H9 (cell line): ENCODE results near the gene PGBD5. TPM values are rescaled to one million over a fixed set of nuclear protein-coding genes. Genes with fewer than 3 reads are reported as not detected.

Source experiments
- DNase-seq: peaks from one replicate; pipeline ENCODE4 v3.0.0-alpha.2; 2017
- H2AFZ ChIP-seq: one replicate; pipeline ENCODE4 v1.6.1; 2013; ENCODE audit warnings: mild to moderate bottlenecking, low read length, control low read depth, moderate library complexity
- H2AK5ac ChIP-seq: 2 replicates; pipeline ENCODE4 v1.6.1; 2013; ENCODE audit warnings: low read length, control low read depth, mixed read lengths; ENCODE audit not compliant: insufficient read length
- H2BK120ac ChIP-seq: one replicate; pipeline ENCODE4 v1.6.1; 2013; ENCODE audit warnings: low read depth, mild to moderate bottlenecking, low read length, control low read depth, inconsistent platforms; ENCODE audit not compliant: poor library complexity, severe bottlenecking
- H2BK12ac ChIP-seq: 2 replicates; pipeline ENCODE4 v1.6.1; 2013; ENCODE audit warnings: low read length, control low read depth, mixed read lengths, low read depth; ENCODE audit not compliant: insufficient read length
- H2BK15ac ChIP-seq: 2 replicates; pipeline ENCODE4 v1.6.1; 2013; ENCODE audit warnings: low read depth, low read length, control low read depth
- H2BK20ac ChIP-seq: one replicate; pipeline ENCODE4 v1.6.1; 2013; ENCODE audit warnings: low read depth, mild to moderate bottlenecking, low read length, control low read depth, inconsistent platforms; ENCODE audit not compliant: poor library complexity, severe bottlenecking
- H2BK5ac ChIP-seq: 2 replicates; pipeline ENCODE4 v1.6.1; 2013; ENCODE audit warnings: low read length, control low read depth, mixed read lengths; ENCODE audit not compliant: insufficient read length
- H3K14ac ChIP-seq: 2 replicates; pipeline ENCODE4 v1.6.1; 2013; ENCODE audit warnings: low read length, control low read depth; ENCODE audit not compliant: insufficient read depth
- H3K18ac ChIP-seq: 2 replicates; pipeline ENCODE4 v1.6.1; 2013; ENCODE audit warnings: low read depth, mild to moderate bottlenecking, mixed read lengths, low read length, control low read depth; ENCODE audit not compliant: insufficient read length
- H3K23ac ChIP-seq: 2 replicates; pipeline ENCODE4 v1.6.1; 2013; ENCODE audit warnings: low read length, control low read depth, mixed read lengths, low read depth; ENCODE audit not compliant: insufficient read length
- H3K23me2 ChIP-seq: 2 replicates; pipeline ENCODE4 v1.6.1; 2013; ENCODE audit warnings: low read depth, mild to moderate bottlenecking, mixed read lengths, low read length, control low read depth; ENCODE audit not compliant: insufficient read length, poor library complexity, severe bottlenecking
- H3K27ac ChIP-seq: 2 replicates; pipeline ENCODE4 v1.5.1; 2013; ENCODE audit warnings: low read length, control low read depth, mixed read lengths, low read depth; ENCODE audit not compliant: insufficient read length
- H3K27me3 ChIP-seq: 2 replicates; pipeline ENCODE4 v1.6.1; 2013; ENCODE audit warnings: low read length, control low read depth, inconsistent platforms; ENCODE audit not compliant: insufficient read depth
- H3K4ac ChIP-seq: 2 replicates; pipeline ENCODE4 v1.6.1; 2013; ENCODE audit warnings: low read depth, mild to moderate bottlenecking, control low read depth, inconsistent platforms, low read length, moderate library complexity
- H3K4me1 ChIP-seq: 2 replicates; pipeline ENCODE4 v1.6.1; 2013; ENCODE audit warnings: low read length, control low read depth, inconsistent platforms; ENCODE audit not compliant: insufficient read depth
- H3K4me2 ChIP-seq: 2 replicates; pipeline ENCODE4 v1.6.1; 2013; ENCODE audit warnings: low read length, control low read depth, mixed read lengths; ENCODE audit not compliant: insufficient read length, insufficient read depth
- H3K56ac ChIP-seq: 2 replicates; pipeline ENCODE4 v1.6.1; 2013; ENCODE audit warnings: low read depth, mild to moderate bottlenecking, mixed read lengths, low read length, control low read depth; ENCODE audit not compliant: insufficient read length
- H3K79me1 ChIP-seq: 2 replicates; pipeline ENCODE4 v1.6.1; 2013; ENCODE audit warnings: low read depth, mild to moderate bottlenecking, moderate library complexity, low read length, control low read depth, inconsistent platforms; ENCODE audit not compliant: insufficient read depth, poor library complexity, severe bottlenecking
- H3K79me2 ChIP-seq: 2 replicates; pipeline ENCODE4 v1.6.1; 2013; ENCODE audit warnings: low read length, control low read depth, inconsistent platforms; ENCODE audit not compliant: insufficient read depth
- H3K9ac ChIP-seq: 2 replicates; pipeline ENCODE4 v1.6.1; 2013; ENCODE audit warnings: low read length, control low read depth, mixed read lengths; ENCODE audit not compliant: insufficient read length; ENCODE audit errors: extremely low read depth
- H3K9me3 ChIP-seq: one replicate; pipeline ENCODE4 v1.6.1; 2013; ENCODE audit warnings: low read depth, low read length, inconsistent platforms; ENCODE audit not compliant: control insufficient read depth
- H3T11ph ChIP-seq: one replicate; pipeline ENCODE4 v1.6.1; 2013; ENCODE audit warnings: mild to moderate bottlenecking, low read length, control low read depth, inconsistent platforms
- H4K20me1 ChIP-seq: one replicate; pipeline ENCODE4 v1.6.1; 2013; ENCODE audit not compliant: control insufficient read depth, insufficient read length, insufficient read depth
- H4K5ac ChIP-seq: 2 replicates; pipeline ENCODE4 v1.6.1; 2013; ENCODE audit warnings: low read depth, mild to moderate bottlenecking, mixed read lengths, low read length, control low read depth; ENCODE audit not compliant: insufficient read length
- H4K8ac ChIP-seq: replicated peaks from 2 replicates; pipeline ENCODE4 v1.6.1; 2013; ENCODE audit warnings: low read length, control low read depth, mixed read lengths, low read depth; ENCODE audit not compliant: insufficient read length
- H4K91ac ChIP-seq: 2 replicates; pipeline ENCODE4 v1.6.1; 2013; ENCODE audit warnings: low read depth, mild to moderate bottlenecking, moderate library complexity, mixed read lengths, low read length, control low read depth; ENCODE audit not compliant: insufficient read length
- H3K27ac Mint-ChIP-seq, 3 experiments: 2 replicates in 2 of 3; 3 replicates in 1 of 3; pipeline ENCODE4 v1.8.0; 2020 to 2021; ENCODE audit warnings: mixed read lengths in 3 of 3, mild to moderate bottlenecking in 1 of 3, moderate library complexity in 1 of 3
- H3K27me3 Mint-ChIP-seq: 2 replicates; pipeline ENCODE4 v1.8.0; 2021; ENCODE audit warnings: low read depth, mild to moderate bottlenecking, moderate library complexity, mixed read lengths
- H3K36me3 Mint-ChIP-seq, 3 experiments: 2 replicates in 2 of 3; 3 replicates in 1 of 3; pipeline ENCODE4 v1.8.0; 2020 to 2021; ENCODE audit warnings: low read depth in 3 of 3, mixed read lengths in 3 of 3; ENCODE audit not compliant: insufficient read depth in 1 of 3
- H3K4me1 Mint-ChIP-seq, 2 experiments: 2 replicates each; pipeline ENCODE4 v1.8.0; 2020; ENCODE audit warnings: mixed read lengths in 2 of 2
- H3K4me3 Mint-ChIP-seq, 2 experiments: 2 replicates in 1 of 2; 3 replicates in 1 of 2; pipeline ENCODE4 v1.8.0; 2020 to 2021; ENCODE audit warnings: mild to moderate bottlenecking in 2 of 2, mixed read lengths in 2 of 2, moderate library complexity in 1 of 2
- H3K9me3 Mint-ChIP-seq, 2 experiments: 2 replicates in 1 of 2; 3 replicates in 1 of 2; pipeline ENCODE4 v1.8.0; 2020; ENCODE audit warnings: mild to moderate bottlenecking in 2 of 2, mixed read lengths in 2 of 2, moderate library complexity in 1 of 2
- CTCF ChIP-seq: fragments of 200-600 bp; sonication (generic); conservative IDR thresholded peaks from 3 replicates; pipeline ENCODE4 v1.8.0; 2021; ENCODE audit warnings: antibody characterized with exemption, mild to moderate bottlenecking
- WGBS: extraction: QIAGEN DNeasy Blood & Tissue Kit; methylation state at CpG from one replicate; pipeline ENCODE4 v1.1.7; 2013; ENCODE audit warnings: missing lambda C conversion rate, low lambda C conversion rate, mixed read lengths; ENCODE audit not compliant: insufficient read length; ENCODE audit errors: extremely low coverage; 5-methylcytosine and 5-hydroxymethylcytosine counted together
- total RNA-seq: library from RNA; stranded (reverse); gene quantifications from 2 replicates; pipeline ENCODE4 v1.2.1, GENCODE V29; 2021

PGBD5 gene
- total RNA-seq, 1 experiment from 2014 or later = 19.1 TPM

GRCh38 chr1:230423951-230424350, 2.2 kb downstream of the PGBD5 start:
- no peak overlapping the region for H3K4ac ChIP-seq
- peaks cover 12 to 13% of the 10 kb centered on the region in 2 experiments for H3K9me3 Mint-ChIP-seq
- no peak overlapping the region for H3K9ac ChIP-seq
- no peak overlapping the region for H4K5ac ChIP-seq
- H3K23me2 ChIP-seq = peaks cover 12% of the 10 kb centered on the region
- no peak overlapping the region for H2AFZ ChIP-seq
- H3K27ac ChIP-seq = no peak overlapping the region
- no peaks in the 10 kb centered on the region for H4K20me1 ChIP-seq
- peak overlapping the region; percentile 81 to 90 for H3K4me3 Mint-ChIP-seq
- peak overlapping the region; percentile 88 for H3K4me2 ChIP-seq
- H4K8ac ChIP-seq = no peak overlapping the region
- WGBS = no CpG with 5 or more reads among the region's 4 CpGs
- H2AK5ac ChIP-seq = no peak overlapping the region
- H3K27me3 ChIP-seq = no peaks in the 10 kb centered on the region; the same call in 1 of the 2 replicates
- no peak overlapping the region for H2BK20ac ChIP-seq
- H3K14ac ChIP-seq = no peak overlapping the region
- no peak overlapping the region for H3T11ph ChIP-seq
- no peak overlapping the region for H2BK120ac ChIP-seq
- no peak overlapping the region for H3K18ac ChIP-seq
- peaks cover 25% of the 10 kb centered on the region for H3K27me3 Mint-ChIP-seq
- H3K56ac ChIP-seq = no peak overlapping the region
- no peak for DNase-seq
- no peak overlapping the region for H2BK12ac ChIP-seq
- no peaks in the 10 kb centered on the region; the same call in 1 of the 2 replicates for H3K4me1 ChIP-seq
- H3K79me1 ChIP-seq = peaks cover 2% of the 10 kb centered on the region
- peaks cover 9% of the 10 kb centered on the region; the same call in 1 of the 2 replicates for H3K79me2 ChIP-seq
- H3K36me3 Mint-ChIP-seq = peaks cover 15 to 21% (median 19%) of the 10 kb centered on the region in 3 experiments
- no peaks in the 10 kb centered on the region for H3K9me3 ChIP-seq
- no peak overlapping the region for H2BK5ac ChIP-seq
- H2BK15ac ChIP-seq = no peak overlapping the region
- H3K27ac Mint-ChIP-seq = no peak overlapping the region
- H3K23ac ChIP-seq = no peak overlapping the region
- peaks cover 50 to 60% of the 10 kb centered on the region in 2 experiments for H3K4me1 Mint-ChIP-seq
- H4K91ac ChIP-seq = no peak overlapping the region
- TF ChIP-seq CTCF = no peak
